Nucleus accumbens (tissue), 56 donors: Measurements from ENCODE around the gene MYDGF.

Experiments
- DNase-seq, 56 donors: peaks; one replicate each; lab custom pipeline; 2025; lab: John Stamatoyannopoulos, UW

MYDGF gene

DNA sequence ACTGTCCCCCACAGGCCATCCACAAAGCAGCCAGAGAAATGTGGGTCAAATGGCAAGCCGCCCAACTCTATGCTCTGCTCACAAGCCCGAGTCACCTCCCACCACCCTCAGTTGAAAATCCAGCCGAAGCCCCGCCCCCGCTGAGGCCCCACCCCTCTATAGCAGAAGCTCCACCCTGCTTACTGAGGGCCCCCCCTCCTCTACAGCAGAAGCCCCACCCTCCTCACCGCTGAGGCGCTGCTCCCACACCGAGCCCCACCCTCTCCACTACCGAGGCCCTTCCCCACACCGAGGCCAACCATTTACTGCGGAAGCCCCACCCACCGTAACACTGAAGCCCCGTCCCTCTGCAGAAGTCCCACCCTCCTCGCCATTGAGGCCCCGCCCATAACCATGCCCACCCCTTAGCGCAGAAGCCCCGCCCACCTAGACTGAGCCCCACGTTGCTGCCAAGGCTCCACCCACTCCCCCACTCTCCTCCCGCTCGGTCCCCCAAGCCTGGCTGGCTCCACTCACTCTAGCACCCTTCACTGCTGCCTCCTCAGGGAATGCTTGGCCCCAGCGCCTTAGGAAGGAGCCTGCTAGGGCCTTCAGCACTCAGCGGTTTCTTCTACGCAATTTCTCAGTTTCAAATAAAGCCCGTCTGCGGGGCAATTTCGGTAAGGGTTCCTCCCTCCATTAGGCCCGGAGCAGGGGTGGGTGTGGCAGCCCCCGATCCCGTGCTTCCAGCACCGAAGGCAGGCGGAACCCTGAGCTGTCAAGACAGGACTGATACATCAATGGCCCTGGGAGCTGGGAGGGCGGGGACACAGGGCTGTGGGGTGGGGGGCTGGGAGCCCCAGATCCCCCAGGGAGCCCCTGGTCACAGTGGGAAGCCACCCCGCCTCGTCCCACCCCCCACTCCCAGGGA lies 9.0 kb upstream of the MYDGF start:
- peak in 3 of 56 donors; percentile 21 to 60 (median 22) for DNase-seq

- DNase-seq: peak in 3 of 56 donors; percentile 6 to 12 (median 11)
Observed at GRCh38 chr19:4676955-4677731, 7.0 kb upstream of the MYDGF start.

DNA sequence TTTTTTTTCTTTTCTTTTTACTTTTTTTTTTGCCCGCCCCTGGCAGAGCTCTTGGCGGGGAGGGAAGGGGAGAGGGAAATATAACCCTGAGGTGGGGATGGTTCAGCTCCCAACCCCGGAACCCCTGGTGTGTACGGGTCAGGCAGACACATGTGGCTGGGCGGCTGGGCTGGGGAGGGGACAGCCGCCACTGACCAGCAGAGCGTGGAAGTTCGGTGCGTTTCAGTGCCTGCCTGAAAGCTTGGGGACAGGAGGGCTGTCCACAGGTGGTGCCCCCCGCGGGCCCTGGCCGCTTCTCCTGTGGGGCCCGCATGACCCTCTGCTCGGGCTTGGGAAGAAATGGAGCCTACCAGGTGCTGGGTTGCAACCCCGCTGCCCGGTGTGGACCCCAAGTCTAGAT lies 5.2 kb upstream of the MYDGF start:
- no peak for DNase-seq

DNA sequence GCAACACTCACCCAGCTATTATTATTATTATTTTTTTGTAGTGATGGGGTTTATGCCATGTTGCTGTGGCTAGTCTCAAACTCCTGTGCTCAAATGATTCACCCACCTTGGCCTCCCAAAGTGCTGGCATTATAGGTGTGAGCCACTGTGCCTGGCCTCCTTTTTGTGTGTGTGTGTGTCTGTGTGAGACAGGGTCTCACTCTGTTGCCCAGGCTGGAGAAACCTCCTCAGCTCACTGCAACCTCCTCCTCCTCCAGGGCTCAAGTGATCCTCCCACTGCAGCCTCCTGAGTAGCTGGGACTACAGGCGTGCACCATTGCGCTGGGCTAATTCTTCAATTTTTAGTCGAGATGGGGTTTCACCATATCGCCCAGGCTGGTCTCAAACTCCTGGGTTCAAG lies 3.6 kb upstream of the MYDGF start:
- DNase-seq: no peak

DNA sequence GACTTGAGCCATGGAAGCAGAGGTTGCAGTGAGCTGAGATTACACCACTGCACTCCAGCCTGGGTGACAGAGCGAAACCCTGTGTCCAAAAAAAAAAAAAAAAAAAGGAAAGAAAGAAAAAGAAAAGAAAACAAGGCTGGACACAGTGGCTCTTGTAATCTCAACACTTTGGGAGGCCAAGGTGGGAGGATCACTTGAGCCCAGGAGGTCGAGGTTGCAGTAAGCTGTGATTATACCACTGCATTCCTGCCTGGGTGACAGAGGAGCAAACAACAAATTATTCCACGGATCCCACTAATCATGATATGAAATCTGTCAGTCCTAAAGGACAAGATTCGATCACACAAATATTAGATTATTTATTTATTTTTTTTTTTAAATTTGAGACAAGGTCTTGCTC lies 3.1 kb upstream of the MYDGF start:
- DNase-seq: no peak

GRCh38 chr19:4671185-4671851 lies 1.2 kb upstream of the MYDGF start:
- no peak for DNase-seq

DNA sequence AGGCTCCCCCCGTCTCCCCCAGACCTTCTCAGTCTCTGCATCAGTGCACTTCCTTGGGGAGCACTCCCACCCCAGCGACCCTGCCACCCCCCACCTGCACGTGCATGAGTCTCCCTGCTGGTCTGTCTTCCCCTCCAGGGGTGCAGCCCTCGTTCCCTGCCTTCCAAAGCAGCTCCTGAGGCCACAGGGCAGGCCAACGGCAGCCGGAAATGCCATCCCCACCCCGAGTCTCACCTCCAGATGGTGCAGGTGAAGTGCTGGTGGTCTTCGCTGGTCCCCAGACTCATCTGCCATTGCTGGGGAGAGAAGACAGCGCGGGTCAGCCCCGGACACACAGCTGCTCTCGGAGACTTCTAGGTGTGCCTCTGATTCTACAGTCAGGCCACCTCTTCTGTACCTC lies 5.5 kb downstream of the MYDGF start:
- no peak for DNase-seq

GRCh38 chr19:4662812-4663211 lies 7.3 kb downstream of the MYDGF start:
- DNase-seq: no peak

GRCh38 chr19:4662020-4662695 lies 8.0 kb downstream of the MYDGF start:
- DNase-seq: no peak

- DNase-seq: no peak
Observed at GRCh38 chr19:4660993-4661392, 9.1 kb downstream of the MYDGF start.

GRCh38 chr19:4660181-4660791 lies 9.9 kb downstream of the MYDGF start:
- no peak for DNase-seq

- no peak for DNase-seq
Observed at GRCh38 chr19:4657835-4658234, 12.3 kb downstream of the MYDGF start.

GRCh38 chr19:4657262-4657661 lies 12.9 kb downstream of the MYDGF start:
- DNase-seq: no peak

- DNase-seq: no peak
Observed at GRCh38 chr19:4656102-4656501, 14.0 kb downstream of the MYDGF start.

DNA sequence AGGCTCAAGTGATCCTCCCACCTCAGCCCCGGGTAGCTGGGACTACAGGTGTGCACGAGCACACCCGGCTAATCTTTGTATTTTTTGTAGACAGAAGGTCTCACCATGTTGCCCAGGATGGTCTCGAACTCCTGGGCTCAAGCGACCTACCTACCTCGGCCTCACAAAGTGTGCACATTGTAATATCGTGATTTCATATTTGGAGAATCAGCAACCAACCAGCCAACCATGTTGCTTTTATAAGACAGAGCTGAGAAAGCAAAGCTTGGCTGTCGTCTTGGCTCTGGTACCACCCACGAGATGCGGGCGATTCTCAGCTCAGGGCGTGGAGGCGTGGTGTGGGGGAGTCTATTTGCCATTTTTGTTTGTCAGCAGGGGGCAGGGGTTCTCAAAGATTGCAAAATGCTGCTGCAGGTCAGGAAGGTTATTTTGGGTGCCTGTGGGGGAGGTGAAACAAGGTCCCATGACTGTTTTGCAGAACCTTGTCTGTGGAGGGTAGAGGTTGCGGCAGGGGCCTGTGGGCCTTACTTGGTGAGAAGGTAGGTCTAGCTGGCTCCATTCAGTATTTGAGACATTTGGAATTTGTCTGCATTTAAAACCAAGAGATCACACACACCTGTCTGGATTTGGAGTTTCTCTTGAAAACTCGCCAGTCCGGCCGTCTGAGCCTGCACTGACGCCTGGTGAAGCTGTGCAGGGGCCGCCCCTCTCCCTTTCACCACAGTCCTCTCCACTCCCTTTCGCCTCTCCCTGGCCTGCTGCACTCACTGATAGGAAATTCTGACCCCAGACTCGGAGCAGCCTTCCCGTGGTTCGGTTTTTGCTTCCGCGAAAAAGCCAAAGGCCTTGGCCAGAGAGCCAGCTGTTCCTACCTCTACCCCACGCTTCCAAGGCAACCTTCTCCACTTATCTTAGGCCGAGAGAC lies 15.4 kb downstream of the MYDGF start:
- DNase-seq: peak in 29 of 56 donors; percentile 3 to 65 (median 27)

DNA sequence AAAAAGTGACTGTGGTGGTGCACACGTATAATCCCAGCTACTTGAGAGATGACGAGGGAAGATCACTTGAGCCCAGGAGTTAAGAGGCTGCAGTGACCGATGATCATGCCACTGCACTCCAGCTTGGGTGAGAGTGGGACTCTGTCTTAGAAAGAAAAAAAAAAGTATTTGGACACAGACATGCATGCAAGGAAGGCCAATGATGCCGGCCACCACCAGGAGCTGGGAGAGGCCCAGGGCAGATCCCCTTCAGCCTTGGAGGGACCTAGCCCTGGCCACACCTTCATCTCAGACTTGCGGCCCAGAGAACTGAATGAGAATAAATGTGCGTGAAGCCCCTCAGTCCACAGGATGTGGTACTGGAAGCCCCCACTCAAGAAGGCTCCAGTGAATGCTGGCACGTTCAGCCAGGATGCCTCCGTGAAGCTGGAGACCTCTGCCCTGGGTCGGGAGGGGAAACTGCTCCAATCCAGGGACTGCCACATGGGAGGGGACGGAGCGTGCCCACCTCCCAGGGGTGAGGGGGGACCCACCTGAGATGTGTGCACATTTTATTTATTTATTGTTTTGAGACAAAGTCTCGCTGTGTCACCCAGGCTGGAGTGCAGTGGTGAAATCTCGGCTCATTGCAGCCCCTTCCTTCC lies 16.2 kb downstream of the MYDGF start:
- DNase-seq: no peak

DNA sequence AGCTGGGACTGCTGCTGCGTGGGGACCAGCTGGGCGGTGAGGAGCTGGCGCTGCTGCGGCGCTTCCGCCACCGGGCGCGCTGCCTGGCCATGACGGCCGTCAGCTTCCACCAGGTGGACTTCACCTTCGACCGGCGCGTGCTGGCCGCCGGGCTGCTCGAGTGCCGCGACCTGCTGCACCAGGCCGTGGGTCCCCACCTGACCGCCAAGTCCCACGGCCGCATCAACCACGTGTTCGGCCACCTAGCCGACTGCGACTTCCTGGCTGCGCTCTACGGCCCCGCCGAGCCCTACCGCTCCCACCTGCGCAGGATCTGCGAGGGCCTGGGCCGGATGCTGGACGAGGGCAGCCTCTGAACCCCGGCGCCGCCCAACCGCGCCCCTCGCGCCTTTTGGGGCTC lies 18.1 kb downstream of the MYDGF start:
- no peak for DNase-seq

- no peak for DNase-seq
Observed at GRCh38 chr19:4650159-4650558, 20.0 kb downstream of the MYDGF start.
